GM19239 (cell line): ENCODE measurements around the gene SLC8A1.

Experiments
- DNase-seq: peaks from one replicate; pipeline ENCODE4 v3.0.0; 2011; ENCODE audit warnings: low spot score; ENCODE audit not compliant: insufficient read length
- FAIRE-seq: peaks from 2 replicates; lab custom pipeline; 2011; peaks lifted over from hg19 to GRCh38; lab: Jason Lieb, UNC

SLC8A1 gene

GRCh38 chr2:40129725-40130124 is 322.2 kb downstream of the SLC8A1 start:
- FAIRE-seq (no peak), DNase-seq (no peak)

GRCh38 chr2:40128796-40129195 is 323.1 kb downstream of the SLC8A1 start:
- DNase-seq (no peak), FAIRE-seq (no peak)

- FAIRE-seq (no peak), DNase-seq (no peak)
These were observed 323.9 kb downstream of the SLC8A1 start for GRCh38 chr2:40127890-40128557.

- DNase-seq (no peak), FAIRE-seq (no peak)
These were observed 324.7 kb downstream of the SLC8A1 start for GRCh38 chr2:40127146-40127545.

- FAIRE-seq (no peak), DNase-seq (no peak)
These were observed 325.9 kb downstream of the SLC8A1 start for GRCh38 chr2:40126006-40126405.

DNA sequence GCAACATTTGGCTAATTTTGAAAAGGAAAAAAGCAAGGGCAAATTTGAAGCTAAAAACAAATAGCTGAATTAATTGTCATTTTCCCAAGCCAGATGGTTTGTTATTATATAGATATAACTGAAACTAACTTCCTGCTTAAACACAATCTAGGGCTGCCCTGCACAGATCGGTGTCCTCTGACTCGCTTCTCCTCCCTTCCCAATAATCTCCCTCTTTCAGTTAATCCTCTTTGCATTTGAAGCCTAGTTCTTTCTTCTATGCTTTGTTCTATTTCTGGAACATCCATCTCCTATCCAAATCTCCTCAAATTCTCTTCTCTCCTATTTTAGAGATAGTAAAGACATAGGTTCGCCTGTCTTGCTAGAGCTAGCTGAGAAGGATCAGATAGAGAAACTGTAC is 328.1 kb downstream of the SLC8A1 start:
- FAIRE-seq (no peak), DNase-seq (no peak)

DNA sequence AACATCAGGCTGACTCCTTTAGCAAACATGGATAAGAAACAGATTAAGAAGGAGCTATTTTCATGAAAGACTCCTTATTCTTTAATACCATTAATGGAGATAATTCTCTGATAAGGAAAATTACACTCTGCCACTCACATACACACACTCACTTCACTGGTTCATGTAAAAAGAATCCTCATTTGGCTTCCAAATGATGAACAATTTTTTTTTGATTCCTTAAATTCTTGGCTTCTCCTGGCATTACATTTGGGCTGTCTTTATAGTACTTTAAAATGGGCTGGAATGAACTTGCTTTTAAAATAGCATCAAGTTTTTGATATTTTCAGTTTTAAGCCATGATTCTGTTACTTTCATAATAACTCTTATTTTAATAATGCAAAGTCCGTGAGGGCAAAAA is 328.6 kb downstream of the SLC8A1 start:
- no peak for FAIRE-seq
- DNase-seq, result no peak

GRCh38 chr2:40120957-40121356 is 330.9 kb downstream of the SLC8A1 start:
- DNase-seq, result no peak
- no peak for FAIRE-seq

GRCh38 chr2:40120026-40120425 is 331.9 kb downstream of the SLC8A1 start:
- DNase-seq, result no peak
- no peak for FAIRE-seq

- FAIRE-seq, result no peak
These were observed 333.3 kb downstream of the SLC8A1 start for GRCh38 chr2:40118622-40119021.

DNA sequence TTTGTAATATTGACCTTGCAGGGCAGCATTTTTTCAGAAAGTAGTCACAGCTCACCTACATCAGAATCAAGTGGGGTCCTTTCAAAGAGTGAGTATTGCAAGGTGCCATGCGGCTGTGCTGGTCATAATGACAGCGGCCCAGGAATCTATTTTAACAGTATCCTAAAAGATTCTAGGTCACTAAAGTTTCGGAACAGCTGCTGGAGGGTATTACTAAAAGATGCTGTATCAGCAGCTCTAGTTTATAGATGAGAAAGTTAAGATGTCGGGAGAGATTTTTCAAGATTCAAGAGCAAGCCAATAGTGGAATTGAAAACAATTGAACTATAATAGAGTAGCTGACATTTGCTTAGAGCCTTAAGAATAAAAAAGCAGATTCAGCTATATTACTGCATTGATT is 336.0 kb downstream of the SLC8A1 start:
- DNase-seq (no peak), FAIRE-seq (no peak)

More at GRCh38 chr2:40118622-40119021, 333.3 kb downstream of the SLC8A1 start:
- DNase-seq, result no peak

GRCh38 chr2:40115348-40115747 is 336.5 kb downstream of the SLC8A1 start:
- DNase-seq, result no peak
- FAIRE-seq, result no peak

DNA sequence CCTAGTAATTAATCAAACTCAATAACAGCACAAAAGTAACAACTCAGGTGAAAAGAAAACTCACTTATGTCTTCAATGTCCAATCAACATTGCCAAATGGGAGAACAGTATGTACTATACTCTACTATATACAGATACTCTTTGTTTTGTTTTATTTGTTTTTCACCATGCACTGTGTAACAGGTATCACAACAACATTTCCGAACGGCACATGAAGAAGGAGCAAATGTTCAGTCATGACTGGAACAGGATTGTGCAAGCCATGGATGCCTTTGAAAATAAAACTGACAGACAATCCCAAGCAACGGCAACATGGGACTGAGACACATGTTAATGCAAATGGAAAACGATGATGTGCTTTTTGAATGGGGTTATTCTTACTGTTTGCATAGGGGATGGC is 337.9 kb downstream of the SLC8A1 start:
- no peak for FAIRE-seq
- no peak for DNase-seq

- DNase-seq (no peak), FAIRE-seq (no peak)
These were observed 338.5 kb downstream of the SLC8A1 start for GRCh38 chr2:40113272-40113968.

DNA sequence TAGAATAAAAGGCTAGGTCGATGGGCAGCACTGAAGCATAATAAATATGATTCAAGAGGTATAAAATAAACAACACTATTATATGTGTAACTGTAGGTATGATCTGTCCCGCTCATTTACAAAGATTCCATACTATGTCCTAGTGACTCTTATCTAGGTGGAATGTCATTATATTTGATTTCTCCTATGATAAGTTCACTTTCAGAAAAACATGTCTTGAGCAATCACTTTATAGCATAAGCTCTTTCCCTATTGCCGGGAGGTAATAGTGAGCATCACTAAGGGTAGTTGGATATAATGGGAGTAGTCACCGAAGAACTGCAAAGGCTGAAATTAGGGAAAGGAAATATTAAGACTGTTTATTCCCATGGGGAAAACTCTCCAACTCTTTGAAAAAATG is 342.5 kb downstream of the SLC8A1 start:
- FAIRE-seq, result no peak
- no peak for DNase-seq

- DNase-seq, result no peak
- no peak for FAIRE-seq
These were observed 343.0 kb downstream of the SLC8A1 start for GRCh38 chr2:40108851-40109250.

DNA sequence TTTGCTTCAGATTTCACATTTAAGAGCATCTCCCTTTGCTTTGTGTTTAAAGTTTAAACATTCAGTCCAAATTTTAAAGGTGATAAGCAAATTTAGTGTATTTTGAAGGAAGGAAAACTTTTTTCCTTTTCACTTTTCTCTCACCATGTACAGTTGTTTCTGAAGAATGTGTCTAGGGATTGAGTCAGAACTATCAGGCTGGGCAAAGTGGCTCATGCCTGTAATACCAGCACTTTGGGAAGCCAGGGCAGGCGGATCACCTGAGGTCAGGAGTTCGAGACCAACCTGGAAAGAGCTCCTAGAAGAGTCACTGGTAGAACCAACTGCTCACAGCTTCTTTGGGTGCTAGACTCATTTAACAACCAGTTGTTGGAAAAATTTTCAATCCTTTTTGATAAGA is 345.8 kb downstream of the SLC8A1 start:
- FAIRE-seq (no peak), DNase-seq (no peak)

- DNase-seq (no peak), FAIRE-seq (no peak)
These were observed 346.3 kb downstream of the SLC8A1 start for GRCh38 chr2:40105593-40105992.

DNA sequence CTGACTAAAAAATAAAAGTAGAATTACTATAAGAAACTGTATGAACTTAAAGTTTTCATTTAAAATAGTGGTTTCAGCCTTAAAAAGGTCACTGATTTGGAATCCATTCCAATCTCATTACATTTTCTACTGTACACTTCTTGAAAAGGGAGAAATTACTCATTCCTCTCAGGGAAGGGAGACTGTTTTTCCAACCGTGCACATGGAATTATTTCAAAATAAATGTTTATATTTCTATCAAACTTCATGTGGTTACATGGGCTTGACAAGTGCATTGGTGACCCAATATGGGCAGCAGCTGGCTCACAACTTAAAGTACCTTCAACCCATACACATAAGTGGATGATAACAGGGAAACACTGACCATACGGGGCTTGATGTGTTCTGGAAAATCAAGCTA is 348.3 kb downstream of the SLC8A1 start:
- no peak for FAIRE-seq
- no peak for DNase-seq

- FAIRE-seq (no peak), DNase-seq (no peak)
These were observed 348.7 kb downstream of the SLC8A1 start for GRCh38 chr2:40103163-40103562.

- FAIRE-seq (no peak), DNase-seq (no peak)
These were observed 349.4 kb downstream of the SLC8A1 start for GRCh38 chr2:40102447-40102846.

DNA sequence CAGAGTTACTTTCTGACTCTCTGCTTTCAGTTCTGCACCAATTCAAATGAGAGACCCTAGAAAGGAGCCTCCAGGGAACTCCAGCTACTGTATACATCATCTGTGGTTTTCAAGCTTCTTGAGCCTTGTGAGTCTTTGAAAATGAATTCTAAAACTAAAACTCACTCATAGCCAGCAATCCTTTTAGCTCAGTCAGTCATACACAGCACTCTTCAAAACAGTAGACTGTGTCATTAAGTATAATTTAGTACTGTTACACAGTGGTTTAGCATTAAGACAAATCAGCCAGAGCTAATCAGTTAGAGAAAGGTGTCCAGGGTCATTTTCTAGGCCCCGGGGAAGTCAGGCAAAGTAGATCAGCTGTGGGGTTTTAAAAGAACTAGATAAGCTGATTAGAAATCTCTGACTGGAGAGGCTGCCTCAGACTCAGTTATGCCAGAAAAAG is 350.7 kb downstream of the SLC8A1 start:
- FAIRE-seq, result no peak
- DNase-seq, result no peak
